SH-SY5Y (cell line): ENCODE data around the gene PDK2.

ENCODE experiments used
- GATA2 ChIP-seq: IDR thresholded peaks from 2 replicates; pipeline ENCODE4 v1.6.1; 2011; ENCODE audit warnings: mild to moderate bottlenecking, low read depth, low read length
- GATA3 ChIP-seq: IDR thresholded peaks from 2 replicates; pipeline ENCODE4 v1.6.1; 2011; ENCODE audit warnings: low read depth, mild to moderate bottlenecking, low read length, moderate library complexity

GRCh38 chr17:50125420-50125997 lies 30.4 kb downstream of the PDK2 start:
- TF ChIP-seq GATA2 (no peak), GATA3 (no peak)
